Right lung (tissue), 10 donors: ENCODE measurements around the gene ZNF780A. TPM values are rescaled to one million over a fixed set of nuclear protein-coding genes. Genes with fewer than 3 reads are reported as not detected.
A peak's percentile ranks its signal among the peaks of the same experiment; 100 is the strongest.
"Not testable (repeated sequence)": the region's sequence is repeated elsewhere in the genome, so short reads cannot be mapped to it uniquely, and the experiment has no call there.

Source experiments
- DNase-seq, 2 donors: peaks; one replicate each; pipeline ENCODE4 v3.0.0-alpha.2; 2013
- long read RNA-seq, 8 donors: transcript quantifications; one replicate each; lab custom pipeline, GENCODE V29; 2026
- polyA plus RNA-seq, 5 donors: library from polyadenylated mRNA; unstranded; fragments of 120-200 nt; gene quantifications; one replicate each; pipeline versions ENCODE4 v1.2.1 to v1.2.3, GENCODE V29; 2013; ENCODE audit warnings: inconsistent platforms in 1 of 5, low replicate concordance in 1 of 5; ENCODE audit not compliant: insufficient read length in 5 of 5, insufficient read depth in 1 of 5

Gene ZNF780A
- polyA plus RNA-seq, result 10 to 100 TPM; 11.3 to 17.7 (median 16.4) TPM
- long read RNA-seq, donor 1, partial matches to known transcripts, result 0 of 2 reads
- long read RNA-seq, donor 1, other reads (novel, unspliced or antisense), result 0 of 2 reads
- long read RNA-seq, donor 2, partial matches to known transcripts, result 0 of 2 reads
- long read RNA-seq, donor 2, other reads (novel, unspliced or antisense), result 0 of 2 reads
- long read RNA-seq, donor 3, partial matches to known transcripts, result 0 of 2 reads
- long read RNA-seq, donor 3, other reads (novel, unspliced or antisense), result 0 of 2 reads
- long read RNA-seq, donor 4, partial matches to known transcripts, result 0 of 1 reads
- long read RNA-seq, donor 4, other reads (novel, unspliced or antisense), result 0 of 1 reads
- long read RNA-seq, donor 5, partial matches to known transcripts, result 0 of 3 reads
- long read RNA-seq, donor 5, other reads (novel, unspliced or antisense), result 0 of 3 reads
- long read RNA-seq, donor 6, partial matches to known transcripts, result 0 of 4 reads
- long read RNA-seq, donor 6, other reads (novel, unspliced or antisense), result 0 of 4 reads
- long read RNA-seq, donor 7, result 0 reads
- long read RNA-seq, donor 8, result 0 reads

DNA sequence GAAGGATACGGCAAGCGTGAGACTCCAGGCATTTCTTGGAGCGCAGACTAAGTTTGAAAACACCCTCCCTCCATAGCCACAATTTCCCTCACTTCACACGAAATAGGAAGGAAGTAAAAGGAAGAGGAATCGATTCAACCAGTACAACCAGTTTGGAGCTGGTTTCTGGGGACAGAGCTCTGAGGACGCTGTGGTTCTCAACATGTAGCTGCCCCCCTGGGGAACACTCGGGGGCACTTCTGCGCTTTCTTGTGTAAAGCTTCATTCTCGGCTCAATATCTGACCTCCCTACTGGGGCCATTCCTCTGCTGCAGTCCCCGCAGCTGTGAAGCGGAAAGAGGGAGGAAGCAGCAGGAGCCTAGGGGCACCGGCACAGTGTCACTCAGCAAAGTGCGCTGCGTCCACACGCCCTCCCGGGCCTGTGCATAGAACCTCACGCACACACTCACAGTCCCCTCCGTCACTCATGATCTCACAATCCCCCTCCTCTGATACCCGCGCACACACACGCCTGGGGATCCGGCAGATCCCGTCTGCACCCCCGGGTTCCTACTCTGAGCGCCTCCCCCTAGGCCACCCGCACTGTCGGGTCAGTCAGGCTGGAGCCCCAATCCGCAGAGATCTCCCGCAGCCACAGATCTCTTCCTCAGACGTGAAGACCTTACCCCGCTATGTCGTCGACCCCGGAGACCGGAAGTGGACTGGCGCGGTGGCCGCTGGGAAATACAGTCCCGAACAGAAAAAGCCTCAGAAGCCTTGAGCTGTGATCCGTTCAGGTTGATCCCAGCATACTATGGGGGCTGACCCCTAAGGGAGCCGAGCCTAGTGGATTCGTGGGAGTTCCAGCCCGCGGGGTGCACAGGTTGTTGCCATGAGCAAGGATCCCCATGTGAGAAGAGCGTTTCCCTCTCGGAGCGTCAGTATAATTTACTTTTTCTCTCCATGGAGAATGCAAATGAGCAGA, at the start of gene ZNF780A:
ZNF780A (minus strand) TSS at position 703 of the 964 bp plus-strand sequence. CDS start 6,190 bp downstream, outside the sequence.
- peak; percentile 81 to 83 for DNase-seq

DNA sequence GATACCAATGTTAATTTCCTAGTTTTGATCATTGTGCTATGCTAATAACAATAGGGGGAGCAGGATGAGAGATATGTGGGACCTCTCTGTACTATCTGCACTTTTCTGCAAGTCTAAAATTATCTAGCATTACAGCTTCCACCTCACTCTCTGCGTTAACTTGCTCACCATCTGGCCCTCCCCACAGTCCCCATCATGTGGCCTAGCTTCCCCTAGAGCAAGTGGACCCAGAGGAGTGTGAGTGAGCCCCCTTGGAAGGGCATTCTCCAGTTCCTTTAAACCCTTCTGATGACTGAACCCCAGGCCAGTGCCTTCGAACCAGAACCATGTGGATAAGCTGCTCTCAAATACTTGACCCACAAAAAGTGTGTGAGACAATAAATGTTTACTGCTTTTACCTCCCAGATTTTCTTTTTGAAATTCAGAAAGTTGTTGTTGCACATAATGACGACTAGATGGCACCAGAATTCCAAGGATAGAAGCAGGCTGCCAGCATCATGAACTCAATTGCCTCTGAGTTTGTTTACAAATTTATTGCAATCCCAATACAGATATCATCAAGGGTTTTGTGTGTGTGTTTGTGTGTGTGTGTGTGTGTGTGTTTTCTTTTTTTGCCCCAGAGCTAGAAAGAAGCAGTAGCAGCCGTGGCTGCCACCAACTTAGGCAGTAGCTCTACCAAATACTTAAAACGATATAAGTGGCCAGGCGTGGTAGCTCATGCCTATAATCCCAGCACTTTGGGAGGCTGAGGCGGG, 49.0 kb upstream of the ZNF780A start:
- peak; percentile 13 to 42 for DNase-seq

DNA sequence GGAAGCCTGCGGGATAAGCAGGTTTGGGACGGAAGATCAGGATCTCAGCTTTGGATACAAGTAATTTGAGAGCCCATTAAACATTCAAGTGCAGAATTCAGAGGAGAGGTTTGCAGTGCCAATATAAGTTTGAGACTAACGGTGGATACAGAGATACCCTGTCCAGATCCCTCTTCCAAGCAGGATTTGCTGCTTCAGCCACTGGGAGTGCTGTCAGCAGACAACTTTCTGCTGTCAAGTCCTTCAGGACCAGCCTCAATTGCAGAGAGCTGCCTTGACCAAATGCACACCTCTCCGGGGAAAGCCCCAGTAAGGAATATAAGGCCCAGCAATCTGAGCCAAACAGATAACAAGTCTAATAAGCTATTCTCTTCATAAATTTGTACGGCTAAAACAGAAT, 46.1 kb upstream of the ZNF780A start:
- DNase-seq, result no peak

DNA sequence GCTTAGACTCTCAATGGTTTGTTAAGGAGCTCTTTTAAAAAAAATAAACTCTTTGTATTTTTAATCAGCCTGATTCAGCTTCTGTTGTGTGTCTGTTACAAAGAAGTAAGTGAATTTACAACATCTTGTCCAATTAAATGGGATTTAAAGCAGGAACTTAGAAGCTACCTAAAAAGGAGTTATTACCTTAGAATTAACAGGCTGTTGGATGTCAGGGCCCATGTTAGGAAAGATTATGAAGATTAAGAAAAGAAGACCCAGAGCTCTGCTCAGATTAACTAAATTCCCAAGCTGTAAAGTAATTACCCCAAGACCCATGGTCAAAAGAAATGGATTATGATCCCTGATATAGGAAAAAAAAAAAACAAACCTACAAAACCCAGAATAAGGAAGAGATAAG, 44.1 kb upstream of the ZNF780A start:
- DNase-seq, result no peak

DNA sequence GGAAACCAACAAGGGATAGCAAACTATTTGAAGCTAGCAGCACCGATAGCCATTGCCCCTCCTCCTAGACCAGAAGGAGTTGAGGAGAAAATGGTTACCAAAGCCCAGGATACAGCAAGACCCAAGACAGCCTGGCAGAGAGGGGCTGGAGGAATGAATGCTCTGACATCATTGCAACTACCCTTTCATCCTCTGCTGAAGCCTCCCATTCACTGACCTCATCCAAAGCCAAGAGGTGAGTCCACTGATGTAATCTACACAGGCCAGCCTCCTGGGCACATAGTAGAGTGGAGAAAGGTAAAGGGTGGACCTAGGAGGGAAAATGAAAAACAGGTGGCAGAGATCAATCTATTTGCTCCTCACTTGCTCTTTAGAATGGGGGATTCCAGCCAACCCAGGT, 42.7 kb upstream of the ZNF780A start:
- no peak for DNase-seq

DNA sequence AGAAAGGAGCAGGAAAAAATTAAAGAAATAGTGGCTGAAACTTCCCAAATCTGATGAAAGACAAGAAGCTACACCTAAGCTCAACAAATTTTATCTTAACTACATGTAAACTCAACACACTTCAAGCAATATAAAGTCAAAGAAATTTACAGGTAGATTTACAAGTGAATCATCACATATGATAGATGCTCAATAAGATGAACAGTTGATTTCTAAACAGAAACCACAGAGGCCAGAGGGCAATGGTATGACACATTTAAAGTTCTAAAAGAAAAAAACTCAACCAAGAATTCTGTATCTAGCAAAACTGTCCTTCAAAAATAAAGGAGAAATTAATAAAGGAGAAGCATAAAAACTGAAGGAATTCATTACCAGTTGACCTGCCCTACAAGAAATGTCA, 39.3 kb upstream of the ZNF780A start:
- DNase-seq, result no peak

DNA sequence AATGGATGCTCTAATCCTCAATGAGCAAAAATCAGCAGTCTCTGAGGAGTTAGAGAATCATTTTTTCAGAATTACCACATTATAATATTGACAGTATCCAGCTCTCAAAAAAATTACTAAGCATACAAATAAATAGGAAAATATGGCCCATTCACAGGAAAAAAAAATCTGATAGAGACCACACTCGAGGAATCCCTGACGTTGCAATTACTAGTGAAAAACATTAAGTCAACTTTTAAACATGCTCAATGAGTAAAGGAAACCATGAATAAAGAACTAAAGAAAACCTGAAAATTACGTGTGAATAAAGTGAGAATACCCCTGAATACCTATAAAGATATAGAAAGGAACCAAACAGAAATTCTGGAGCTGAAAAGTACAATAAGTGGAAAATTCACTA, 38.7 kb upstream of the ZNF780A start:
- DNase-seq, result no peak

DNA sequence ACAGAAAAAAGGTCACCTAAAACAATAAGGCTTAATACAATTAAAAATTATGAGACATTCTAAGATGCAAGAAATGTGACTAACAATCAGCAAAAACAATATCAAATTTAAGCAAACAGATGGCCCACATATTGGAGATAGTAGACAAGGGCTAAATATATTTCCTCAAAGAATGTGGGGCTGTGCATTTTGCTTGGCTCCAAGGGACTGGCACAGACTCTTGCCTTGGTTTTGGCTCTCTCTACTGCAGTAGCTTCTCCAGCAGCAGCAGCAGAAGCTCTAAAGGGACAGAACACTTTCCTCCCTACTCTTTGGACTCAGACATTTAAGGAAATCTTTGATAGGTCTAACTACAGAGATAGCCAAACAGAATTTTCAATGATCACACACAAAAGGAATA, 38.2 kb upstream of the ZNF780A start:
- no peak for DNase-seq

DNA sequence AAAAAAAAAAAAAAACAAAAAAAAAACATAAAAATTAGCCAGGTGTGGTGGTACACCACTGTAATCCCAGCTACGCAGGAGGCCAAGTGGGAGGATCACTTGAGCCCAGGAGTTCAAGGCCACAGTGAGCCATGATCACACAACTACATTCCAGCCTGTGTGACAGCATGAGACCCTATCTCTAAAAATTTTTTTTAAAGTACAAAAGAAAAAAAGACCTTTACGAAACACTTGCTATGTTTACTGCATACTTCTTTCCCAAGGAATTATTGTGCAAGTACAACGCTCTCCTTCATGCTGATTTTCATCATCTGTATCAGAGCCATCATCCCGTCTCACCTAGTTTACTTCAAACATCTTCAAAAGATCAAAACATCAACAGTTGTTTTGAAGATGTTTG, 28.6 kb upstream of the ZNF780A start:
- no peak for DNase-seq

DNA sequence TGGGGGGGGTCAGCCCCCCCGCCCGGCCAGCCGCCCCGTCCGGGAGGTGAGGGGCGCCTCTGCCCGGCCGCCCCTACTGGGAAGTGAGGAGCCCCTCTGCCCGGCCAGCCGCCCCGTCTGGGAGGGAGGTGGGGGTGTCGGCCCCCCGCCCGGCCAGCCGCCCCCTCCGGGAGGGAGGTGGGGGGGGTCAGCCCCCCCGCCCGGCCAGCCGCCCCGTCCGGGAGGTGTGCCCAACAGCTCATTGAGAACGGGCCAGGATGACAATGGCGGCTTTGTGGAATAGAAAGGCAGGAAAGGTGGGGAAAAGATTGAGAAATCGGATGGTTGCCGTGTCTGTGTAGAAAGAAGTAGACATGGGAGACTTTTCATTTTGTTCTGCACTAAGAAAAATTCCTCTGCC, 27.9 kb upstream of the ZNF780A start:
- DNase-seq, result not testable (repeated sequence)

DNA sequence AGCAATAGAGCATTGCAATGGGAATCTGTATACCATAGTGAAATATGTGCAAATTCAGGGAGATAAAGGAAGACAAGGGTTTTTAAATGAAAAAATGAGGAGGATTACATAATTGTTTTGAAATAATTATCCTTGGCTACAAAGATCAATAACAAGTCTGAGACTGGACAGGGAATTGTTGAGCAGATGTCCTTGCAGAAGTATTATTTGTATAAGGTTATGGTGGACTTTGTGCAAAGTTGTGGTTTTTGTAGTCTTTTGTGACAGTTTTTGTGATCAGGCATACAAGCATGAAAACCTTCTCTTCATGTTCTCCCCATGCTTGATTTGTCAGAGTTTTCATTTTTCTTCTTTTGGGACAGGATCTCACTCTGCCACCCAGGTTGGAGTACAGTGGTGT, 25.3 kb upstream of the ZNF780A start:
- no peak for DNase-seq

DNA sequence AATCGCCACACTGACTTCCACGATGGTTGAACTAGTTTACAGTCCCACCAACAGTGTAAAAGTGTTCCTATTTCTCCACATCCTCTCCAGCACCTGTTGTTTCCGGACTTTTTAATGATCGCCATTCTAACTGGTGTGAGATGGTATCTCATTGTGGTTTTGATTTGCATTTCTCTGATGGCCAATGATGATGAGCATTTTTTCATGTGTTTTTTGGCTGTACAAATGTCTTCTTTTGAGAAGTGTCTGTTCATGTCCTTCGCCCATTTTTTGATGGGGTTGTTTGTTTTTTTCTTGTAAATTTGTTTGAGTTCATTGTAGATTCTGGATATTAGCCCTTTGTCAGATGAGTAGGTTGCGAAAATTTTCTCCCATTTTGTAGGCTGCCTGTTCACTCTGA, 23.4 kb upstream of the ZNF780A start:
- not testable (repeated sequence) for DNase-seq

DNA sequence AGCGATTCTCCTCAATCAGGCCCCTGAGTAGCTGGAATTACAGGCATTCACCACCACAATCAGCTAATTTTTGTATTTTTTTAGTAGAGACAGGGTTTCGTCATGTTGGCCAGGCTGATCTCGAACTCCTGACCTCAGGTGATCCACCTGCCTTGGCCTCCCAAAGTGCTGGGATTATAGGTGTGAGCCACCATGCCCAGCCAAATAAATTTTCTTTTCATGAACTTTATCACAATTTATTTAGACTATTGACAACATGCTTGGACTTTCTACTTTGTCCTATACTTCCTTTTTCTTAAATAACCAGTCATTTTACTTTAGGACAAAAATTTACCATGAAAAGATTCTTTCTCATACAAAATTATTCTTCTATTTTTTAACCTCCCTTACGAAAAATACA, 21.5 kb upstream of the ZNF780A start:
- DNase-seq, result not testable (repeated sequence)

DNA sequence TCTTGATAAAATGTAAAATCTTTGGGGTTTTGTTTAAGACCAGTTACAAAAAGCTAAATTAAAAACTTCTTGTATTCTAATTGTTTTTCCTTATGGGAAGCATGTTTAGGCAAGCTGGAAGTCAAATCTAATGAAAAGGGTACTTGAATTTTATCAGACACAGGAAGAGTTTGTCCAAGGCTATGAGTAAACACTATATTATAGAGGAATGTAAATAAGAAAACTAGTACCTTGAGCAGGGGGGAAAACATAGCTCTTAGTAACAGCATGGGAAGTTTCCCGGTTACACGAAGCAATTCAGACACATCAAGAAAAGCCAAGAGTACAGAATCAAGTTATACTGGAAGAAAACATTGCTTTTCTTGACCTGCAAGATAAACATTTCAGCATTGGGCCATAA, 19.8 kb upstream of the ZNF780A start:
- DNase-seq, result no peak

DNA sequence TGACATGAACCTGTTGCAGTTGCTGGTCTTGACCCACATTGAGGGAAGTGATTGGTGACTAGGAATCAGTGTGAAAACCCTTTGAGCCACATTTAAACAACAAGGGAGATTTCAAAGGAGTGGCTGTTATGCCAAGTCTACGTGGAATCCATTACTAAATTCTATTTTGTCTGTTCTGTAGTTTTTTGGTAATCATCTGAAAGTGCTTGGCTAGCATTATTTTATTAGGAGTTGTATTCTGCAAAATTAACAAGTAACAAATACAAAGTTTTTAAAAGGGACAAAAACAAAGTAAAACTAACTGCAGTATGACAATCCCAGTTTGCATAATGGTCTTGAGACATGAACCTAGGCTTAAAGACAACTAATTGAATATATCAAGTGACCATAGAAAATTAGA, 14.0 kb upstream of the ZNF780A start:
- DNase-seq, result no peak

DNA sequence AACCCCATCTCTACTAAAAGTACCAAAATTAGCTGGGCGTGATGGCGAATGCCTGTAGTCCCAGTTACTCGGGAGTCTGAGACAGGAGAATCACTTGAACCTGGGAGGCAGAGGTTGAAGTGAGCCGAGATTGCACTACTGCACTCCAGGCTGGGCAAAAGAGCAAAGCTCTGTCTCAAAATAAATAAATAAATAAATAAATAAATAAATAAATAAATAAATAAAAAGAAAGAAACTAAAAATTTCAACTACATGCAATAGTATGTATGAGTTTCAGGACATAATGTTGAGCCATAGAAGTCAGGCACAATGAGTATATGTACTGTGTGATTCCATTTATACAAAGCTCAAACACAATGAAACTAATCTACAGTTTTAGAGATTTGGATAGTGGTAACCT, 12.9 kb upstream of the ZNF780A start:
- DNase-seq, result no peak

DNA sequence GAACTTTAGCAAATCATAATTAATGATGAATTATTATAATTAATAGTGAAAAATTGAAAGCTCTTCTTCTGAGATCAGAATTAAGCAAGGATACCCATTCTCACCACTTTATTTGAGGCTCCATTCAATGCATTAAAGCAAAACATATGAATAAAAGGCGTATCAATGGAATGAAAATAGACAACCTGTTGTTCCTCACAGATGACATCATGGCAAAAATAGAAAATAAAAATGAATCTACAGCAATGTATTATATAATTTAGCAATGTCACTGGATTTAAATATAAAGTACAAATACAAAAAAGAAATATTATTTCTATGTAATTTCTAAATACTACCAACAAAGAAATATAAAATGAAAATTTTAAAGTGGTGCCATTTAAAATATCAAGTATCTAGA, 11.1 kb upstream of the ZNF780A start:
- DNase-seq, result no peak

DNA sequence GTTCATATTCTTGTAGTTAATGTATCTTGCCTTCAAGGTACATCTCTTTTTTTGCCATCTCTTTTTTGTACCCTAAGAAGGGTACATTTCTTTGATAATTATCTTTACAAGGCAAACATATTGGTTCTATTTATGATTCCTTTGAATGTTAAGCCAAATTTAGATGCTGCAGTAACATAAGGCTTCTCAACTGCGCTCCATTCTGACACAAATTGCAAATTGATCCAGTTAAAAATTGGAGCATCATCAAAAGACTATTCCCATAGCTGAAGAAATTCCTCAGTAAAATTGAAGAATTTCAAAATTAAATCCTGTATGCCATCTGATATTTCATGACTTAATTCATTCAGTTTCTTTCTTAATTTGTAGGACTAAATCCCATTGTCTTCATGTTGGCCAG, 2.7 kb upstream of the ZNF780A start:
- no peak for DNase-seq

DNA sequence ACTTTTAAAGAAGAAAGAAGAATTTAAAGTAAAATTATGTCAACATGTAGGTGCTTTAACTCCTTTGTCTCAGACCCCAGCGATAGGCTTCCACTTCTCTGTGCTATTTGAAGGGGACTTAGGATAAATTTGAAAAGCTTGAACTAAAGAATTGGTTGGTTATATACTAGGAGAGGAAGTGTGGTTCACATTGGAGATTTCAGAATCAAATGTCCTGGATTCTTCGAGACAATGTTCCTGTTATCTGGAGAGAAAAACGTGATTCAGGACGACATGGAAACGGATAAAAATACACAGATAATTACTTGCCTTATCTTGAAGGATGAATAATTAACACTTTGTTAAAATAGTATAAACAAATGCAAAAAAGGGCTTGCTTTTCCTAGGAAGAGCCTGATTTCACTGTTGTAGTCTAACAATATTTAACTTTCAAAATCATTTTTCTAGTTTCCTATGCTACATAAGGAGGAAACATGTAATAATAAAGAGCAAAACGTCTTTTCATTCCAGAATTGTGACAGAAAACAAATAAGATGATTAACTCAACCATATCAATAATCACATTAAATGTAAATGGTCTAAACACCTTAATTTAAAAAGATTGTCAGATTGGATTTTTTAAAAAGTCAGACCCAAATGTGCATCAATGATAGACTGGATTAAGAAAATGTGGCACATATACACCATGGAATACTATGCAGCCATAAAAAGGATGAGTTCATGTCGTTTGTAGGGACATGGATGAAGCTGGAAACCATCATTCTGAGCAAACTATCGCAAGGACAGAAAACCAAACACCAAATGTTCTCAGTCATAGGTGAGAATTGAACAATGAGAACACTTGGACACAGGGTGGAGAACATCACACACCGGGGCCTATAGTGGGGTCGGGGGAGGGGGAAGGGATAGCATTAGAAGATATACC, 724 bp upstream of the ZNF780A start:
- no peak for DNase-seq

DNA sequence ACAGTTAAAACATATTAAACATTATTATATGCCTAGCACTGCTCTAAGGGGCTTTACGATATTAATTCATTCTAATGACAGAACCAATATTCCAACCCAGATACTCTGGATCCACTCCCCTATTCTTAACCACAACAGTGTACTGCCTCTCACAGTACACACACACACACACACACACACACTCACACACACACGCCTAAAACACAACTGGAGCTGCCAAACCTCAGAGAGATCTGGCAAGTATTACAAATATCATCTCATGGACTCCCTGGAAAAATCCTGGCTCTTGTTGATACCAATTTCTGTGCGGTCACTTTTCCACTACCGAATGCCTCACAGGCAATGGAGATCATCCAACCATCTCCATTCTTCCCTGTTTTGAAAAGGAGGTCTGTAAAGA, 1.3 kb downstream of the ZNF780A start:
- no peak for DNase-seq
